ENCODE measurements around the gene PKP2.

The PKP2 gene

GRCh38 chr12:32773691-32774090 is 122.9 kb downstream of the PKP2 start:
- TF ChIP-seq TAF1 (IDR thresholded peaks at IDR 0.05; ENCODE audit: low read depth) (no peak), TEAD4 (IDR thresholded peaks at IDR 0.05) (no peak), MAX (IDR thresholded peaks at IDR 0.05) (no peak), TCF12 (IDR thresholded peaks at IDR 0.05; ENCODE audit: low read depth) (no peak), USF1 (IDR thresholded peaks at IDR 0.05) (no peak), EGR1 (IDR thresholded peaks at IDR 0.05) (no peak), CEBPB (IDR thresholded peaks at IDR 0.05) (no peak), EP300 (IDR thresholded peaks at IDR 0.05; ENCODE audit: borderline replicate concordance) (no peak), YY1 (IDR thresholded peaks at IDR 0.05; ENCODE audit: low read depth) (no peak), RAD21 (IDR thresholded peaks at IDR 0.05; ENCODE audit: low read depth) (no peak), CREB1 (IDR thresholded peaks at IDR 0.05; ENCODE audit: low read depth) (no peak), REST (IDR thresholded peaks at IDR 0.05; ENCODE audit: low read depth) (no peak), NFIC (IDR thresholded peaks at IDR 0.05) (no peak), FOXM1 (IDR thresholded peaks at IDR 0.05; ENCODE audit: borderline replicate concordance, low read depth) (no peak), ZBTB7A (IDR thresholded peaks at IDR 0.05; ENCODE audit: low read depth) (no peak)

- TF ChIP-seq EGR1 (IDR thresholded peaks at IDR 0.05): no peak
- TF ChIP-seq REST (IDR thresholded peaks at IDR 0.05; ENCODE audit: low read depth): no peak
- TF ChIP-seq EP300 (IDR thresholded peaks at IDR 0.05; ENCODE audit: borderline replicate concordance): no peak
- no peak for TF ChIP-seq CREB1 (IDR thresholded peaks at IDR 0.05; ENCODE audit: low read depth)
- TF ChIP-seq YY1 (IDR thresholded peaks at IDR 0.05; ENCODE audit: low read depth): no peak
- TF ChIP-seq TCF12 (IDR thresholded peaks at IDR 0.05; ENCODE audit: low read depth): no peak
- no peak for TF ChIP-seq TAF1 (IDR thresholded peaks at IDR 0.05; ENCODE audit: low read depth)
- TF ChIP-seq ZBTB7A (IDR thresholded peaks at IDR 0.05; ENCODE audit: low read depth): no peak
- no peak for TF ChIP-seq MAX (IDR thresholded peaks at IDR 0.05)
- TF ChIP-seq RAD21 (IDR thresholded peaks at IDR 0.05; ENCODE audit: low read depth): no peak
- TF ChIP-seq NFIC (IDR thresholded peaks at IDR 0.05): no peak
- no peak for TF ChIP-seq TEAD4 (IDR thresholded peaks at IDR 0.05)
- no peak for TF ChIP-seq CEBPB (IDR thresholded peaks at IDR 0.05)
- no peak for TF ChIP-seq USF1 (IDR thresholded peaks at IDR 0.05)
- no peak for TF ChIP-seq FOXM1 (IDR thresholded peaks at IDR 0.05; ENCODE audit: borderline replicate concordance, low read depth)
These were observed 126.4 kb downstream of the PKP2 start for GRCh38 chr12:32770141-32770540.

GRCh38 chr12:32768518-32768917 is 128.1 kb downstream of the PKP2 start:
- TF ChIP-seq TCF12 (IDR thresholded peaks at IDR 0.05; ENCODE audit: low read depth): no peak
- TF ChIP-seq MAX (IDR thresholded peaks at IDR 0.05): no peak
- TF ChIP-seq NFIC (IDR thresholded peaks at IDR 0.05): no peak
- no peak for TF ChIP-seq RAD21 (IDR thresholded peaks at IDR 0.05; ENCODE audit: low read depth)
- no peak for TF ChIP-seq ZBTB7A (IDR thresholded peaks at IDR 0.05; ENCODE audit: low read depth)
- TF ChIP-seq CREB1 (IDR thresholded peaks at IDR 0.05; ENCODE audit: low read depth): no peak
- no peak for TF ChIP-seq REST (IDR thresholded peaks at IDR 0.05; ENCODE audit: low read depth)
- TF ChIP-seq USF1 (IDR thresholded peaks at IDR 0.05): no peak
- TF ChIP-seq FOXM1 (IDR thresholded peaks at IDR 0.05; ENCODE audit: borderline replicate concordance, low read depth): no peak
- no peak for TF ChIP-seq EGR1 (IDR thresholded peaks at IDR 0.05)
- TF ChIP-seq CEBPB (IDR thresholded peaks at IDR 0.05): no peak
- no peak for TF ChIP-seq EP300 (IDR thresholded peaks at IDR 0.05; ENCODE audit: borderline replicate concordance)
- TF ChIP-seq TEAD4 (IDR thresholded peaks at IDR 0.05): no peak
- no peak for TF ChIP-seq TAF1 (IDR thresholded peaks at IDR 0.05; ENCODE audit: low read depth)
- no peak for TF ChIP-seq YY1 (IDR thresholded peaks at IDR 0.05; ENCODE audit: low read depth)

All from Ishikawa (cell line).